SJCRH30 (cell line): Measurements from ENCODE around the gene KHNYN. TPM values are rescaled to one million over a fixed set of nuclear protein-coding genes. Genes with fewer than 3 reads are reported as not detected.

ENCODE experiments used
- DNase-seq, 2 experiments: peaks; one replicate each; pipeline ENCODE4 v3.0.0-alpha.2; 2015 to 2020
- H3K27ac ChIP-seq: fragments of 250-450 bp; sonication (Bioruptor Pico); 2 replicates; pipeline ENCODE4 v1.5.1; 2020; ENCODE audit warnings: mild to moderate bottlenecking, moderate library complexity
- H3K27me3 ChIP-seq: fragments of 250-450 bp; sonication (Bioruptor Pico); 2 replicates; pipeline ENCODE4 v1.5.1; 2020; ENCODE audit warnings: mild to moderate bottlenecking, moderate library complexity
- H3K36me3 ChIP-seq: fragments of 250-450 bp; sonication (Bioruptor Pico); 2 replicates; pipeline ENCODE4 v1.5.1; 2020; ENCODE audit warnings: mild to moderate bottlenecking, moderate library complexity
- H3K4me1 ChIP-seq: fragments of 250-450 bp; sonication (Bioruptor Pico); 2 replicates; pipeline ENCODE4 v1.5.1; 2020; ENCODE audit warnings: mild to moderate bottlenecking, moderate library complexity
- H3K4me3 ChIP-seq: fragments of 250-450 bp; sonication (Bioruptor Pico); 2 replicates; pipeline ENCODE4 v1.5.1; 2020; ENCODE audit warnings: mild to moderate bottlenecking, moderate library complexity
- H3K9me3 ChIP-seq: fragments of 250-450 bp; sonication (Bioruptor Pico); replicated peaks from 2 replicates; pipeline ENCODE4 v1.5.1; 2020; ENCODE audit warnings: mild to moderate bottlenecking, moderate library complexity
- total RNA-seq: library from RNA; depleted of rRNA; stranded (reverse); fragments of >200 nt; shearing (Covaris generic); gene quantifications from 2 replicates; pipeline ENCODE4 v1.2.3, GENCODE V29; 2014

KHNYN gene
- total RNA-seq, 1 experiment from 2014 or later = 5.9 TPM

DNA sequence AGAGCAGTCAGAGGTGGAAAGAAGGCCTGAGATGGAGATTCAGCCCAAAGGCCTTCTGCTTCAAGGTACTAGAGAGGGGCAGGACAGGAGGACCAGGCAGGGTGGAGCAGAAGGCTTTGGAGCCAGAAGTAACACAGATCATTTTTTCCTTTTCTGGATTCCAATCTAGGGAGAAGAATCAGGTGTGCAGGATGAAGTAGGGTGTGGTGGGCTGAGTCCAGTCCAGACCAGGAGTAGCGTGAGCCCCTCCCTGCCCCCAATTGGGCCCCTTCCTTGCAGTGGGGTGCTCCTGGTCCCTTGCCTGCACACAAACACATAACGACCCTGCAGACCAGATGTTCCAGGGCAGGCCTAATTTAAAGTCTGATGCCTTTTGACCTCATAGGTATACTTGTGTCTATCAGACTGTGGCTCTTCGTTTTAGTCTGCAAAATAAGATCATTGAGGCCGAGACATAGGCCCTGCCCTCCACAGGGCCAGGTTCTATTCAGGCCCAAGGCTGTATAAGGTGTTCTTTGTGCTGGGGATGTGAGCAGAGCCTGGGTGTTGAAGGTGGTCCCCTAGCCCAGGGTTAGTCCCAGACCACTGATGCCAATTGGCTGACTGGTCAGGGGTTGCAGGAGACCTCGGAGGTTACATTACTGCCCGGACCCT lies 32.0 kb upstream of the KHNYN start:
- H3K27ac ChIP-seq = no peak overlapping the region
- no peaks in the 10 kb centered on the region for H3K9me3 ChIP-seq
- H3K36me3 ChIP-seq = no peaks in the 10 kb centered on the region
- peaks cover 6% of the 10 kb centered on the region; the same call in 1 of the 2 replicates for H3K4me1 ChIP-seq
- no peaks in the 10 kb centered on the region for H3K27me3 ChIP-seq
- DNase-seq = no peak
- H3K4me3 ChIP-seq = peak overlapping the region; percentile 64

DNA sequence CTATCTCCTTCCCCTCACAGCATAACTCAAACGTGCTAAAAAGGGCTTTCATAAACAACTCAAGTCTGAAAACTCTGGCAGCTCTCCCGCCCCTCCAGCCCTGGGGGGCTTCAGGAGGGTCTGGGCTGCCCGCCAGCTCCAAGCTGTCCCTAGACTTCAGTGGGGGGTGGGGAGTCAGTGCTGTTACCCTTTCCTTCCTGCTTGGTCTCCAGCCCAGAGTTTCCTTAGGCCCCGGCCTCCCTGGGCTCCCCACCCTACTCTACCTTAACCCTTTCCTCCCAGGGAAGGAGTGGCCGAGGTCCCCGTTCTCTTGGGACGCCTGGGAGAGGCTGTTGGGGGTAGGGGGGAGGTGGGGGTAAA lies 31.5 kb upstream of the KHNYN start:
- Histone ChIP-seq H3K36me3 (no peaks in the 10 kb centered on the region), H3K4me3 (peak overlapping the region; percentile 64), H3K9me3 (no peaks in the 10 kb centered on the region), H3K27ac (no peak overlapping the region), H3K4me1 (peaks cover 8% of the 10 kb centered on the region; the same call in 1 of the 2 replicates), H3K27me3 (no peaks in the 10 kb centered on the region)
- peak; percentile 72 to 80 for DNase-seq

DNA sequence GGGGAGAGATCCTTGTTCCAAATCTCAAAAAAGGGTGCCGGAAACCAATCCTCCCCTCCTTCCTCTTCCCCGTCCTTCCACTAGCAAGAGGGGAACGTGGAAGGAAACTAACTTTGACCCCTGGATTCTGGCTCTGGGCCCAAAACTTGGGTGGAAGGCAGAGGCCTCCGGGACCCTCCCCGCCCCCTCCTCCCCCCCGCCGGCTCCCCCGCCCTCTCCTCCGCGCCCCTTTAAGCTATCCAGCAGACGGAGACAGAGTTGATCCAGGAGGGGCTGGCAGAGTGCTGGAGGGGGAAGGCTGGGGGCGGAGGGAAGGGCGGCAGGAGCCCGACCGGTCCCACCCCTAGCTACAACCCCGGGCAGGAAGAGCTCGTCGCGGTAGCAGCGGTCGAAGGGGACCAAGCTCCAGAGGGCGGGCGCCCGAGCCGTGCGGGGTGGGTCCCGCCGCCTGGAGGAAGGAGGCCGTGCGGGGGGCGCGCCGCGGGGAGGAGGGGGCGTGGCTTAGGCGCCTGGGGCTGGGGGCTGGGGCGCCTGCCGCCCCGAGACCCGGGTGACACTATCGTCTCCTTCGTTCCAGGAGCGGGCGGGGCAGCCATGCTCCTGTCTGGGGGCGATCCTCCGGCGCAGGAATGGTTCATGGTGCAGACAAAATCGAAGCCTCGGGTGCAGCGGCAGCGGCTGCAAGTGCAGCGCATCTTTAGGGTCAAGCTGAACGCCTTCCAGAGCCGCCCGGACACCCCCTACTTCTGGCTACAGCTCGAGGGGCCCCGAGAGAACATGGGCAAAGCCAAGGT lies 30.9 kb upstream of the KHNYN start, which contains the start of gene NYNRIN:
Gene NYNRIN, plus strand, starts transcription at position 351 of the 794 bp plus-strand sequence. Its CDS starts 244 bp downstream, at position 595.
- Histone ChIP-seq H3K4me3 (peak within 1 kb of the TSS; percentile 64), H3K4me1 (peaks cover 9% of the 10 kb centered on the region; the same call in 1 of the 2 replicates), H3K36me3 (no peaks in the 10 kb centered on the region), H3K27me3 (no peaks in the 10 kb centered on the region), H3K27ac (no peak within 1 kb of the TSS; the same call in 1 of the 2 replicates), H3K9me3 (no peaks in the 10 kb centered on the region)
- DNase-seq = peak; percentile 69 to 76

DNA sequence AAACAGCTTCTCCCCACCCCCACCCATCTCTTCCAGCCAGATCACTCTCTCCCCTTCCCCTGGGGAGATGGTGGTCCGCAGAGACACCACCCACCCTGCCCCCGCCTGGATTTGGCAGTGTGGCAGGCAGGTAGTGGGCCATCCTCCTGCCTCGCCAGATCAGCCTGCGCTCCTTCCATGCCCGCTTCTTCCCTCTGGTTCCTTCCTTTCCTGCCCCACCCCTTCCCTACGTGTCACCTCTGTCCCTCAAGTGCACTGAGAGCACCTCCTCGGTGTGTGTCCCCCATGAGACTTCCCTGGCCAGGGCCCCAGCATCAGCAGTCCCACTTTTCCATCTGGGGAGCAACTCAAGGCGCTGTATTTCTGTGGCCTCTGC lies 30.3 kb upstream of the KHNYN start:
- Histone ChIP-seq H3K9me3 (no peaks in the 10 kb centered on the region), H3K4me1 (peaks cover 9% of the 10 kb centered on the region; the same call in 1 of the 2 replicates), H3K4me3 (peak overlapping the region; percentile 64), H3K27ac (no peak overlapping the region), H3K27me3 (no peaks in the 10 kb centered on the region), H3K36me3 (no peaks in the 10 kb centered on the region)
- no peak for DNase-seq

DNA sequence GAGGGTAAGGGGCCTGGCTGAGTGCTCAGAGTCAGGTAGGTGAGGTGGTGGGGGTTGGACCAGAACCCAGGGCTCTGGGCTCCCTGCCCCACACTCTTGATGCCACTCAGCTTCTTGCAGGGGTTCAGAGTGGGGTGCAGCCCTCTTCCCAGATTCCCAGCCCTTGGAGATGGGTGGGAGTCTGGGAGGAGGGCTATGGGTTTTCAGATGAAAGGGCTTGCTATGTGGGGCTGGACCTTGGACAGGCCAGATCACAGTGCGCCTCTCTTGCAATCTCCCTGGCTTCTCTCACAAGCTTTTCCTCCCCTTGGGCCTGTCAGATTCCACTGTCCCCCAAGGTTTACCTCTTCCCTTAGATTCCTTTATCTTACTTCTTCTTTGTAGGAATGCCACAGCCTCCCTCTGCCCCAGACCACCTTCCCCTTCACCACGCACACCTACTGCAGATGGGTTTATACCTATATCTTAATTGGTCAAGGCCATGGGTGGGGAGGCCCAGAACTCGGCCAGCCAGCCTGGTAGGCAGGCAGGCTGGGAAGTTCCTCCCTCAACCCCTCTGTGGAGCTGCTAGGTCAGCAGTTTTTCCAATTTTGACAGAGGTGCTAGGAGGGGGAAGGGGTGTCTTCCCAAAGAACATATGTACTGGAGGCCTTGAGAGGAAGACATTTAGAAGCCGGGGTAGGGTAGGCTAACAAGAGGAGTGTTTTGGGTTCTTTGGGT lies 29.6 kb upstream of the KHNYN start:
- H3K36me3 ChIP-seq = no peaks in the 10 kb centered on the region
- DNase-seq = no peak
- no peak overlapping the region for H3K4me3 ChIP-seq
- peaks cover 9% of the 10 kb centered on the region; the same call in 1 of the 2 replicates for H3K4me1 ChIP-seq
- H3K27ac ChIP-seq = no peak overlapping the region
- no peaks in the 10 kb centered on the region for H3K9me3 ChIP-seq
- no peaks in the 10 kb centered on the region for H3K27me3 ChIP-seq

DNA sequence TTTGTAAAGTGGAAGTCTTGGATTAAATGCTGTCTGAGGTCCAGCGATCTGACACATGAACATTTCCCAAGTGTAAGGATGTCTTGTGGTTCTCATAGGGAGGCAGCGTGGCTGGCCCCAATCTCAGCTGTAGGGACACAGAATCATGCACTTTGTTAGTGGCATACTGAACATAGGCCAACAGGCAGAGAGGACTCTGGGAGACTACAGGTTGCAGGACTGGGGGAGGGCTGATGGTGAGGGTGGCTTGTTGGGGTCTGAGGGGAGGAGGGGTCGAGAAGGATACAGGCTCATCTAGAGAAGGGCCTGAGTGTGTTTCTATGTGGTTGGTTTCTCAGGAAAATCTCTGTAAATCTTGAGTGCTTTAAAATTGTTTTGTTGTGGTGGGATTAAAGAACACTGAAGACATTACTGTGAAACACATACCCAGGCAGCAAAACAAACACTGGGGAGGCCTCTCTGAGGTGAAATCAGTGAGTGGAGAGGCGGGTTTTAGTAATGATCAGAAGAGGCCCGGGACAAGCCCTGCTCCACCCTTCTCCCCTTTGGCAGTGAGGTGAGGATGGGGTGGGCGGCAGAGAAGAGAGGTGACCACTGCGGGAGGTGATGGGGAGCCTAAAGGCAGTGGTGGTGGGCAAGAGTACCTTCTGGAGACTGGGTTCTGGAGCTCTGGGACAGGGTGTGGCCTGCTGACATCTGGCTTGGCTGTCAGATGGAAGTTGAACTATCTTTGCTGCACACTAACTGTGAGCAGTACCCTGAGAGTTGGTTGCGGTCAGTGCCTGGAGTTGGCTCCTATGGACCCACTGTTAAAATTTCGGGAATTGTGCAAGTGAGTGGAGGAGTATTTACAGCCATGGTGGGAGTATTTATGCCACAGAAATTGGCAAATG lies 27.7 kb upstream of the KHNYN start:
- no peaks in the 10 kb centered on the region for H3K9me3 ChIP-seq
- H3K4me1 ChIP-seq = peaks cover 9% of the 10 kb centered on the region; the same call in 1 of the 2 replicates
- H3K27me3 ChIP-seq = no peaks in the 10 kb centered on the region
- H3K36me3 ChIP-seq = no peaks in the 10 kb centered on the region
- no peak for DNase-seq
- no peak overlapping the region for H3K27ac ChIP-seq
- no peak overlapping the region for H3K4me3 ChIP-seq

DNA sequence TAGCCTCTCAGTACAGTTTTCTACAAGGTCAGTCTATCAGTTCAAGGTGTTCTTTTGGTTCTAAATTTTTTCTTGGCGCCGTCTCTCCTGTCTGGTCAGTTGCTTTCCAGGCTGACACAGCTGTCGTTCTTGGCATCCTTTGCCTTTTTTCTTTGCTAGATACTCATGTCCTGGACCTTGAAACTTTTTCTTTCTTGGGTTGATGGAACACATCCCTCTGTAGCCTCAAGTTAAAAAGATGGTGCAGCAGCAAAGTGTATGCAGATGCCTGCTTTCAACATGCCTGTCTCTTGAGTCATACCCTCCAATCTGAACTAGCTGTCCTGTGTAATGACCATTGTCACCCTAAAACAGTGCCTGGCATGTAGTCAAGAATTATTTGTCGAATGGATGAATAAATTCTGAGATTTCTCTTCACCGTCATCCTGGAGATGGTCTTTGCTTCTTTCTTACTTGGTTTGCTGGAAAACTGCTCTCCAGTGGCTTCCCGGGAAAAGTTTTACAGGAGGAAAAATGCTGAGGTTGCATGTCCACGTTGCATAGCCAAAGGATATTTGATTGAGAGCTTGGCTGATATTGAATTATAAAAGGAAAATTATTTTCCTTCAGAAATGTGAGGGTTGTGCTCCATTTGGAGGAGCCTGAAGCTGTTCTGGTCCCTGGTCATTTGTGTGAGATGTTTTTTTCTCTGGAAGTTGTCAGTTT lies 26.3 kb upstream of the KHNYN start:
- Histone ChIP-seq H3K9me3 (no peaks in the 10 kb centered on the region), H3K27ac (no peak overlapping the region), H3K36me3 (no peaks in the 10 kb centered on the region), H3K4me3 (no peak overlapping the region), H3K27me3 (no peaks in the 10 kb centered on the region), H3K4me1 (0 out of 2 replicates have a peak, but pooled peaks cover 4% of the 10 kb centered on the region)
- DNase-seq = no peak

DNA sequence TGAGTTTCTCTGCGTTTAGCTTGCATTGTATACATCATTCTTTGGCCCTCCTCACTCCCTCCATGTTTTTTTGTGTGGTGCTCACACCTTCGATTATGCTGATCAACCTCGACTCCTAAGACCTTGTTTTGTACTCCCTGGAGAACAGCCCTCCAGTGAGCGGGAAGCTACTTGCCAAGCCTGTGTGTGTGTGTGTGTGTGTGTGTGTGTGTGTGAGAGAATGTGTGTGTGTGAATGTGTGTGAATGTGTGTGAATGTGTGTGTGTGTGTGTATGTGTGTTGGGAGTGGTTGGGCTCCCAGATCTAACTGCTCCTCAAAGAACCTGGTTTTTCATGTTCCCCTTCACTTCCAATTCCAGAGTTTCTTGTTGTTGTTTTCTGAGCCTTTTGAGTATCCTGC lies 24.9 kb upstream of the KHNYN start:
- Histone ChIP-seq H3K9me3 (no peaks in the 10 kb centered on the region), H3K36me3 (no peaks in the 10 kb centered on the region), H3K4me3 (no peak overlapping the region), H3K27me3 (no peaks in the 10 kb centered on the region), H3K27ac (no peak overlapping the region), H3K4me1 (0 out of 2 replicates have a peak, but pooled peaks cover 4% of the 10 kb centered on the region)
- no peak for DNase-seq

DNA sequence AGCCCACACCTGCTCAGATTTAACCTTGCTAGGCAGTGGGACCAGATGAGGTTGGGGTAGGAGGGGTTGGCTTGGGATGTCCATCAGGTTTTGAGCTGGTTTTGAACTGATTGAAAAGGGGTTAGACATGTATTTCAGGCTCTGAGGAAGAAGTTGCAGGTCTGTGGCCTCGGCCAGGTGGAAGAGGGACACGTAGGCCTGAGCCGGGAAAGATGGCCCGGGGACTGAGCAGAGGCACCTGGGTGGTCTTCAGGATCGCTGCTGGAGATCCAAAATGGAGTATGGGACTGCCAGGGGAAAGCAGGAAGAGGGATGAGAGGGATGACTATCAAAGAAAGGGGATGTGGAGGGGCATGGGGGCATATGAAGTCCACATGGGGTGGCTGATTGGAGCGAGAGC lies 23.3 kb upstream of the KHNYN start:
- H3K4me1 ChIP-seq = 0 out of 2 replicates have a peak, but pooled peaks cover 4% of the 10 kb centered on the region
- H3K36me3 ChIP-seq = no peaks in the 10 kb centered on the region
- H3K4me3 ChIP-seq = no peak overlapping the region
- no peaks in the 10 kb centered on the region for H3K27me3 ChIP-seq
- DNase-seq = no peak
- H3K27ac ChIP-seq = no peak overlapping the region
- H3K9me3 ChIP-seq = no peaks in the 10 kb centered on the region

DNA sequence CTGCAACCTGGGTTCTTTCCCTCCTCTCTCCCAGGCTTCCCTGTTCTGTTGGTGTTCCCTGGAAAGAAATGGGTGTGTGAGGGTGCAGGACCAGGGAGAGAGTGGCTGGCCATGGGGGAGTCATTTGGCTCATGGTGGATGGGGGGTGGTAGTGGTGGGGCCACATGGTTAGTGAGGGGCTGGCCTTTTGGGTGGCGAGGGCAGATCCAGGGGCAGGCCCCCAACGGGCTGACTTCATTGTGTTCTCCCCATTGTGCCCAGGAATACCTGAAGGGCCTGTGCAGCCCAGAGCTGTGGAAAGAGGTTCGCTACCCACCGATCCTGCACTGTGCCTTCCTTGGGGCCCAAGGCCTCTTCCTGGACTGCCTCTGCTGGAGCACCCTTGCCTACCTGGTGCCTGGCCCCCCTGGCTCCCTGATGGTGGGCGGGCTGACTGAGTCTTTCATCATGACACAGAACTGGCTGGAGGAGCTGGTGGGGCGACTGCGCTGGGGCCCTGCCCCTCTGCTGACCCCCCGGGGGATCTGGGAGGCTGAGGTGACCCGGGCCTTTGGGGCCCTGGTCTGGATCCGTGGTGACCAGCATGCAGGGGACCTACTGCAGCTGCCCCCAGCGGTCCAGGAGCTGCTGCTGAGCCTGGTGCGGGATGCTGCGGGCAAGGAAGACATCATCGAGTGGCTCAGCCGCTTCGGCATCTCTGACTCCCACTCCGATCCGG lies 22.0 kb upstream of the KHNYN start:
- no peaks in the 10 kb centered on the region for H3K27me3 ChIP-seq
- no peaks in the 10 kb centered on the region for H3K9me3 ChIP-seq
- 0 out of 2 replicates have a peak, but pooled peaks cover 4% of the 10 kb centered on the region for H3K4me1 ChIP-seq
- H3K4me3 ChIP-seq = no peak overlapping the region
- H3K27ac ChIP-seq = no peak overlapping the region
- no peaks in the 10 kb centered on the region for H3K36me3 ChIP-seq
- no peak for DNase-seq

DNA sequence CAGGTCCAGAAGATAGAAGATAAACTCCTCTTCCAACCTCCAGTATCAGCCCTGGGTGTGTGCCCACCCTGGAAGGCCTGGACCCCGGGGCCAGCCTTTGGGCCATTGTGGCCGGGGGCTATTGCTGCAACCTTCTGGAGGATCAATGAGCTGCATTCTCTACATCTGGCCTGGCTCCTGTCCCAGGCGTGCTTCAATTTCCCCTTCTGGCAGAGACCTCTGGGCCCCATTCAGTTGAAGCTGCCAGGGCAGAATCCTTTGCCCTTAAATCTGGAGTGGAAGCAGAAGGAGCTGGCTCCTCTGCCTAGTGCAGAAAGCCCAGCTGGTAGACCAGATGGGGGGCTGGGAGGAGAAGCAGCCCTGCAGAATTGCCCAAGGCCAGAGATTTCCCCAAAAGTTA lies 21.0 kb upstream of the KHNYN start:
- Histone ChIP-seq H3K4me1 (no peaks in the 10 kb centered on the region), H3K27me3 (no peaks in the 10 kb centered on the region)

DNA sequence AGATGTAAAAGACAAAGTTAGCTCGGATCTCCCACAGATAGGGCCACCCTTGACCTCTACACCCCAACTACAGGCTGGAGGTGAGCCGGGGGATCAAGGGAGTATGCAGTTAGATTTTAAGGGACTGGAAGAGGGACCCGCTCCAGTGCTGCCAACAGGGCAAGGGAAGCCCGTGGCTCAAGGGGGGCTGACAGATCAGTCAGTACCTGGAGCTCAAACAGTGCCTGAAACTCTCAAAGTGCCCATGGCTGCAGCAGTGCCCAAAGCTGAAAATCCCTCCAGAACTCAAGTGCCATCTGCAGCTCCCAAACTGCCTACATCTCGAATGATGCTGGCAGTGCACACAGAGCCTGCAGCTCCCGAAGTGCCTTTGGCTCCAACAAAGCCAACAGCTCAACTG lies 20.6 kb upstream of the KHNYN start:
- Histone ChIP-seq H3K4me1 (no peaks in the 10 kb centered on the region), H3K36me3 (no peaks in the 10 kb centered on the region), H3K27ac (no peak overlapping the region), H3K9me3 (no peaks in the 10 kb centered on the region), H3K4me3 (no peak overlapping the region), H3K27me3 (no peaks in the 10 kb centered on the region)
- DNase-seq = no peak

More for the DNA sequence above, 21.0 kb upstream of the KHNYN start:
- H3K36me3 ChIP-seq = no peaks in the 10 kb centered on the region
- no peak overlapping the region for H3K27ac ChIP-seq
- DNase-seq = no peak
- no peak overlapping the region for H3K4me3 ChIP-seq
- H3K9me3 ChIP-seq = no peaks in the 10 kb centered on the region

DNA sequence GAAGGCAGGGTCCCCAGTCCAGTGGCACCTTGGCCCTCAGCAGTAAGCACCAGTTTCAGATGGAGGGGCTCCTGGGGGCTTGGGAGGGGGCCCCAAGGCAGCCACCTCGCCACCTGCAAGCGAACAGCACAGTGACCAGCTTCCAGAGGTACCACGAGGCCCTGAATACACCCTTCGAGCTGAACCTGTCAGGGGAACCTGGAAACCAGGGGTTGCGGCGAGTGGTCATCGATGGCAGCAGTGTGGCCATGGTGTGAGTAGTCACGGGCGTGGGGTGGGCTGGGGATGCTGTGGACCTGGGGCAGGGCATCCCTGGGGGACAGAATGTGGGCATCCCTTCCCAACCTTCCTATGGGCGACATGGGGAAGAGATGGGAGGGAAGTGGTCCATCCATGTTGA lies 19.8 kb upstream of the KHNYN start:
- no peaks in the 10 kb centered on the region for H3K36me3 ChIP-seq
- no peaks in the 10 kb centered on the region for H3K4me1 ChIP-seq
- DNase-seq = no peak

More for the DNA sequence above, 19.8 kb upstream of the KHNYN start:
- Histone ChIP-seq H3K27me3 (no peaks in the 10 kb centered on the region), H3K4me3 (no peak overlapping the region), H3K27ac (no peak overlapping the region), H3K9me3 (no peaks in the 10 kb centered on the region)
